HG02870 (cell line): ENCODE results near the gene BCAS3.
"Not testable (repeated sequence)": the region's sequence is repeated elsewhere in the genome, so short reads cannot be mapped to it uniquely, and the experiment has no call there.

Source experiments
- ATAC-seq: cut with Tn5 transposase; IDR thresholded peaks from one replicate; pipeline ENCODE4 v1.9.1; 2021; ENCODE audit warnings: mild to moderate bottlenecking, moderate library complexity; ENCODE audit not compliant: unreplicated experiment

The BCAS3 gene

GRCh38 chr17:61144617-61145564 lies 467.2 kb downstream of the BCAS3 start:
- ATAC-seq: no peak

DNA sequence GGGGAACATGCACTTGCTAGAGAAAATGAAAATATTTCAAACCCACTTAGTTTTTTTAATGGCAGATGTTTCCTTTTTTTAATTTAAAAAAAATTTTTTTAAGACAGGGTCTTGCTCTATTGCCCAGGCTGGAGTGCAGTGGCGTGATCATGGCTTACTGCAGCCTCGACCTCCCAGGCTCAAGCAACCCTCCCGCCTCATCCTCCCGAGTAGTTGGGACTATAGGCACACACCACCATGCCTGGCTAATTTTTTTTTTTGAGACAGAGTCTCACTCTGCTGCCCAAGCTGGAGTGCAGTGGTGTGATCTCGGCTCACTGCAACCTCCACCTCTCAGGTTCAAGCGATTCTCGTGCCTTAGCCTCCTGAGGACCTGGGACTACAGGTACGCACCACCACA lies 469.2 kb downstream of the BCAS3 start:
- not testable (repeated sequence) for ATAC-seq

GRCh38 chr17:61149106-61149825 lies 471.6 kb downstream of the BCAS3 start:
- ATAC-seq: no peak

- no peak for ATAC-seq
Measured at GRCh38 chr17:61149862-61150362, 472.3 kb downstream of the BCAS3 start.

- no peak for ATAC-seq
Measured at GRCh38 chr17:61150686-61151299, 473.1 kb downstream of the BCAS3 start.

- no peak for ATAC-seq
Measured at GRCh38 chr17:61152898-61153297, 475.2 kb downstream of the BCAS3 start.

DNA sequence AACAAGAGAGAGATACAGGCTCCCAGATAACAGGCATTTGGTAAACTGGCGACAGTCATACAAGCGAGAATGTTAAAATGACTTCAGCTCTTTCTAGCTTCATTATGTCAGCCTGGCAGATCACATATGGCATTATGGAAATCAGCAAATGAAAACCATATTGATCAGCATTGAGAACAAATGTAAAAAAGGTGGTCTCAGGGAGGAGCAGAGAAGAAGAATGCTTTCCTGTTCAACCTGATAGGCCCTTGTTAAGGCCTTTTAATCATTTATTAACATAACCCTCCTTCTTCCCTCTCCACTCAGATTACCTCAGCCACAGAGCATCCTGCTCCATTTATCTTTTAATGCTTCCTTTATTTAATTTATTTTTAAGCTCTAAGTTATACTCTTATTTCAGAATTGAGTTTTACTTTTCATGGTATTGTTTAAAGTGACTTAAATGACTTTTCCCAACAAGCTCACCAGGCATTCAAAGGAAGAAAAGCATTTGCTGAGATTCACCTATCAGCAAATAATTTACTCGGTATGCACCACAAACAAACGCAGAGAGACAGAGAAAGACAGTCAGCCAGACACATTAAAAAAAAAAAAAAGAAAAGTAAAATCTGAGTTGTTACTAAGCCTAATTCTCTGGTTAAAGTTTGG lies 478.1 kb downstream of the BCAS3 start:
- ATAC-seq: no peak

- no peak for ATAC-seq
Measured at GRCh38 chr17:61157246-61157886, 479.7 kb downstream of the BCAS3 start.

DNA sequence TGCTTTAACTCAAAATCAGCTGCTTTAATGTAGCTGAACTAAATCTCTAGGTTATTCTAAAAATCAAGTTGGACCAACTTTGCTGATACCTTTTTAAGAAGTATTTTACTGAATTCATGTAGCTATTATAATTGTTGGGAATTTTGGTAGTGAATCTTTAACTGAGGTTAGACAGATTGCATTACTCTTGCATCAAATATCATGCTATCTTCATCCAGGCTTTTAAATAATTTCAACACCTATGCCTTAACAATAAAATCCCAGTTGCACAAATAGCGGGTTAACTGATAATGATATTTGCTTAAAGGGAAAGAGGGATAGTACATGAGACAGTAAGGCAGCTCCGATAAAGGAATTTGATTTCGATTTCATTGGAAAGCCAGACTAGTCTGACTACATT lies 480.7 kb downstream of the BCAS3 start:
- no peak for ATAC-seq

- ATAC-seq: no peak
Measured at GRCh38 chr17:61159221-61159814, 481.7 kb downstream of the BCAS3 start.

- no peak for ATAC-seq
Measured at GRCh38 chr17:61160204-61160603, 482.6 kb downstream of the BCAS3 start.

GRCh38 chr17:61160789-61161445 lies 483.3 kb downstream of the BCAS3 start:
- no peak for ATAC-seq

DNA sequence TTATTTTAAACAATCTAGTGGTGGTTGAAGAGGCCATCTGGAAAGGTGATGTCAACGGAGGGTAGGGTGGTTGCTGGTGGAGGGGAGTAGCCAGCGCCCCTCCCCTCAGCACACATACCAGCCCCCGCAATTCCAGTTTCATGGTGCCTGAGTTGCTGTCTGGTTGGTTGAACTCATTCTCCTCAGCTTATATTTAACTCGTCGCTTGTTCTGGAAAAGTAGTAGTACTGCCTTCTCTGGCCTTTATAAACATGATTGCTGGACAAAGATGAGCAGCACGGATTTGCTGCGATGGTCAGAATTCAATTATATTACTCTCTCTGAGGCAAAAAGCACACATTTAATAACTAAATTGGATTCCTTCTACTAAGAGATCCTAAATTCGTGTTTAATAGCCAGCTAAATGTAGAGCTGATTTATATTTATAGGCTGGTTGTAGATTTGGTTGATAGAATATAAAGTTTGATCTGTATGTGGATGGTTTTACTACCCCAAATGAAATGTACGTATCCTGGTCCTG lies 484.0 kb downstream of the BCAS3 start:
- no peak for ATAC-seq

DNA sequence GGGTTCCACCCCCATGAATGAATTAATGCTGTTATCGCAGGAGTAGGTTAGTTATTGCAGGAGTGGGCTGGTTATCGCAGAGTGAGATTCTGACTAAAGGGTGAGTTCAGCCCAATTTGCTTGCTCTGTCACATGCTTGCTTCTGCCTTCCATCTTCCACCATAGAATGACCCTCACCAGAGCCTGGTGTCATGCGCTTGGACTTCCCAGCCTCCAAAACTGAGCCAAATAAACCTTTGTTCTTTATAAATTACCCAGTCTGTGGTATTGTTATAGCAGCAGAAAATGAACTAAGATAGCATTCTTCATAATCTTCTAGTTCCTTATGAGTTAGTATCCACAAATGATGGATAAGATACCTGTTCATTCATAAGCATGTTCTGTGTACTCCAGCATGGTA lies 486.9 kb downstream of the BCAS3 start:
- no peak for ATAC-seq

- no peak for ATAC-seq
Measured at GRCh38 chr17:61167075-61167474, 489.4 kb downstream of the BCAS3 start.

DNA sequence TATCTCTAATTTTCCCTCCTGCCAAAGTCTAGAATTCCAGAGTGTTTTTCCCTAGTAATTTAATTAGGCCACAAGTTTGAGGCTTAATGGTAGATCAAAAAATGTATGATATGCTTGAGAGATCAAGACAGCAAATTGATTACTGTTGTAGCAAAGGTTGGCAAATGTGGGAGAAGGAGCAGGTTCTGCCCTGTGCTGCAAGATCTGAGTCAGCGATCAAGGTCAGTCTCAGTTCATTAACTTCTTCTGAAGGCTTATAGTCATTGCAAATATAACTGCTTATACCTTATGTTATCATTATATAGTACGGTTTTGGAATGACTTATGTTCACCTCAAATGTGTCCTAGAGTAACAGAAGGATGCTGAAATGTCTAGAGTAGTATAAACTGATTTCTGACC lies 490.9 kb downstream of the BCAS3 start:
- ATAC-seq: no peak

DNA sequence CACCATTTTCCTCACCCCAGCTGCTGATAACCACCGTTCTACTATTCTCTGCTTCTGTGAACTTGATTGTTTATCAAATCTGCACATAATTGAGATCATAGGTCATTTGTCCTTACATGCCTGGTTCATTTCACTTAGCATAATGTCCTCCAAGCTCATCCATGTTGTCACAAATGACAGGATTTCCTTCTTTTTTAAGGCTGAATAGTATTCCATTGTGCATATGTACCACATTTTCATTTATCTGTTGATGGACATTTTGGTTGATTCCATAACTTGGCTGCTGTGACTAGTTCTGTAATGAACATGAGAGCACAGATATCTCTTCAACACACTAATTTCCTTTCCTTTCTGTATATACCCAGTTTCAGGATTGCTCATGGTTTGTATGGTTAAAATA lies 496.7 kb downstream of the BCAS3 start:
- no peak for ATAC-seq

GRCh38 chr17:61175298-61176142 lies 497.9 kb downstream of the BCAS3 start:
- no peak for ATAC-seq
